A673 (cell line): ENCODE data around the gene INTS6L.

ENCODE experiments used
- EZH2 ChIP-seq: fragments of 200-600 bp; sonication (generic); IDR thresholded peaks from 2 replicates; pipeline ENCODE4 v1.6.1; 2017; ENCODE audit warnings: borderline replicate concordance, low read depth, mild to moderate bottlenecking, mixed read lengths, antibody characterized with exemption, low read length; ENCODE audit not compliant: poor library complexity, severe bottlenecking
- TF ChIP-seq, protein P1 (sequence below): fragments of 300-800, 200-600 bp; sonication (generic); conservative IDR thresholded peaks from 2 replicates; pipeline ENCODE4 v1.5.1; 2017; ENCODE audit warnings: low read depth, mild to moderate bottlenecking, antibody characterized with exemption, low read length, moderate library complexity, mixed read lengths

DNA sequence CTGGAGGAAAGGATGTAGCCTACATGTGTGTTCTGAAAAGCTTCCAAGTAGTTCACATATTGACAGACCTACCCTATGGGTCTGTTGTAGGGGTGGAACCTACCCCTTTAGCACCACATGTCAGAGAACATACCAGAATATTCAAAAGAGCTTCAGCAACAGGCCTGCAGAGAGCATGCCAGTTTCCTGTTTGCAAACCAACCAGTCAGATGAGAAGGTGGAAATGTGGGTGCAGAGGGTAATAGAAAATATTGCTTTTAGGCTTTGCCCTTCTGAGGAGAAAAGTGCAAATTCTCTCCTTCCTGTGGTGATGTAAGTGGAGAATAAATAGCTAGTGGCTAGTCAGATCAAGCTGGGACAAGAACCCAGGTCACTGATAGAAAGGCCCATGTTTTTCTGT, 16.4 kb downstream of the INTS6L start:
- TF ChIP-seq, protein P1, sequence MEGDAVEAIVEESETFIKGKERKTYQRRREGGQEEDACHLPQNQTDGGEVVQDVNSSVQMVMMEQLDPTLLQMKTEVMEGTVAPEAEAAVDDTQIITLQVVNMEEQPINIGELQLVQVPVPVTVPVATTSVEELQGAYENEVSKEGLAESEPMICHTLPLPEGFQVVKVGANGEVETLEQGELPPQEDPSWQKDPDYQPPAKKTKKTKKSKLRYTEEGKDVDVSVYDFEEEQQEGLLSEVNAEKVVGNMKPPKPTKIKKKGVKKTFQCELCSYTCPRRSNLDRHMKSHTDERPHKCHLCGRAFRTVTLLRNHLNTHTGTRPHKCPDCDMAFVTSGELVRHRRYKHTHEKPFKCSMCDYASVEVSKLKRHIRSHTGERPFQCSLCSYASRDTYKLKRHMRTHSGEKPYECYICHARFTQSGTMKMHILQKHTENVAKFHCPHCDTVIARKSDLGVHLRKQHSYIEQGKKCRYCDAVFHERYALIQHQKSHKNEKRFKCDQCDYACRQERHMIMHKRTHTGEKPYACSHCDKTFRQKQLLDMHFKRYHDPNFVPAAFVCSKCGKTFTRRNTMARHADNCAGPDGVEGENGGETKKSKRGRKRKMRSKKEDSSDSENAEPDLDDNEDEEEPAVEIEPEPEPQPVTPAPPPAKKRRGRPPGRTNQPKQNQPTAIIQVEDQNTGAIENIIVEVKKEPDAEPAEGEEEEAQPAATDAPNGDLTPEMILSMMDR, result no peak
- TF ChIP-seq EZH2, result no peak
